NCI-H2107 treated with DMSO at 0.1 percent for 48 hours (cell line): ENCODE measurements around the gene TRMU.
A peak's percentile ranks its signal among the peaks of the same experiment; 100 is the strongest.

Source experiments
- DNase-seq: peaks from one replicate; lab custom pipeline; 2025; ENCODE audit not compliant: unreplicated experiment; lab: John Stamatoyannopoulos, UW

TRMU gene

DNA sequence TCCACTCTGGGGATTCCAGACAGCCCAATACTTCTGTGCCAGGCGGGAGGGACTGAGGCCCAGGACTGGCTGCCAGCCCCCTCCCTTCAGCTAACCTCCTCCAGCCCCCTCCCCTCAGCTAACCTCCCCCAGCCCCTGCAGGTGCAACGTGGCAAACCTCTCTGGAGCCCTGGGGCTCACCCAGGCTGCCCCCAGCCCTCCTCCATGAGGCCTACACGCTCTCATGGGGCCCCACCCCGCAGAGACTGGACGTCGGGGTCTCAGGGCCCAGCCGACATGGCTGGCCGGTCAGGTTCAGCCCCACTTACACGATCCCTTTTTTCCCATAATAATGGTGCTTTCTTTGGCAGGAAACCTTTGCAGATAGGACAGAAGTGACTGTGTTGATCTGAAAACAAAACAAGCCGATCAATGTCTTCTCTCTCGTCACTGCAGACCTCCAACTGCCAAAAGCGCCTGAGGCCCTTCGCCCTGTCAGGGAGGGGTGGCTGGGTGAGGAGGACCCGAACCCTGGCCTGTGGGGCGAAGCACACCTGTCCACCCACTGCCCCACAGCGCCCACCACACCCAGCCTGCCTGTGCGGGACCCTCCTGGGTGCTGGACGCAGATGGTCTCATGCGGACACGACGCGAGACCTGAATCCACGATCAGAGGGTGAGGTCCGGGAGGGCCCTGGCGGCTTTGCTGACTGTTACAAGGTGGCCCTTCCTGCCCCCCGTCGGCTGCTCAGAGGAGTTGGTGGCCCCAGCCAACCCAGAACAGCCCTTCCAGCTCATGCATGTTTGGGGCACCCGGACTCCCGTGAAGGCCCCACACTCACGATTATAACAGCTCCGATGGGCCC is 33.6 kb downstream of the TRMU start:
- no peak for DNase-seq

GRCh38 chr22:46369716-46370583 is 34.4 kb downstream of the TRMU start:
- no peak for DNase-seq

DNA sequence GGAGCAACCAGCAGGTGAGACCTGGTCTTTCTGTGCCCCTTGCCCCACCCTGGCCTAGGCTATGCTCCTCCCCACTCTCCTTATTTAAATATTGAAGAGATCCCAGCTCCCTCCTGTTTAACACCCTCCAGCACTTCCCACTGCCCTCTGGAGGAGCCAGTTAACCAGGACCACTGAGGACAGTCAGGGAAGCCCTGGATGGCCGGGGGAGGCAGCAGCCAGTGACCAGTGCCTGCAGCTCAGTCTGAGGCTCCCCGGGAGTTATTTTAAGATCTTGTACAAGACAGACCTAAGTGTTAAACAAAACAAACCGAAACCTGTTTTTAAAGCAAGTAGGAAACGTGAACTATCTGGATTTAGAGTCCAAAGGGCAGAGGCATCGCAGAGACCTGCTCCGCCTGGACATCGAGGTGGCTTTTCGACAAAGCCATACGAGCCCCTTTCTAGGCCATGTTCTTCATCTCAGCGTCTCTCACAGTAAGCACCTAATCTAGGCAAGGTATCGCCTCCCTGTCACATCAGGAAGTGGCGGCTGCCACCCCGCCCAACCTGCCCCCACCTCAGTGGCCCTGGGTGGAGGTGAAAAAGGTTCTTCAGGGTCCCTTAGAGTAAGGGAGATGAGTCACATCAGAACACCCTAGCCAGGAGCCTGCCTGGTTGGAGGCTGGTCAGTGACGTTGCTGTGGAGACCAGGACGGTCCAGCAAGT is 35.2 kb downstream of the TRMU start:
- no peak for DNase-seq

- DNase-seq, result no peak
These were observed 36.2 kb downstream of the TRMU start for GRCh38 chr22:46371623-46372226.

DNA sequence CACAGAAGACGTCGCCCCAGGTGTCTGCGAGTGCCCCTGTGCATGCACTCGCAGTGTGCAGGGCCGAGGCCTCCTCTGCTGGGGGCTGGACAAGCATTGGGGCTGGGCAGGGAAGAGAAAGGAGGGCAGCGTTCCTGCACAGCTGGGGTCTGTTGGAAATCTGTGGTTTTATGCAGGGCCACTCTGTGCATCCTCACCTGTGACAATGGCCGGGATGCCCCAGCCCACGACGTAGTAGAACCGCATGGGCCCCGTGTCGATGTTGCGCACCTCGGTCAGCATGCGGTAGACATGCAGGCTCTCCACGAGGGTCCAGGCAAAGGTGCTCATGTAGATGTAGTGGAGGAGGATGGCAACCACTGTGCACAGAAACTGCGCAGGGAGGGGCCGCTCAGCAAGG is 37.2 kb downstream of the TRMU start:
- DNase-seq, result no peak

GRCh38 chr22:46373159-46373558 is 37.6 kb downstream of the TRMU start:
- DNase-seq, result no peak

GRCh38 chr22:46373921-46374662 is 38.6 kb downstream of the TRMU start:
- peak; percentile 11 for DNase-seq

- DNase-seq, result no peak
These were observed 39.4 kb downstream of the TRMU start for GRCh38 chr22:46374663-46375474.

GRCh38 chr22:46376111-46376510 is 40.6 kb downstream of the TRMU start:
- no peak for DNase-seq

DNA sequence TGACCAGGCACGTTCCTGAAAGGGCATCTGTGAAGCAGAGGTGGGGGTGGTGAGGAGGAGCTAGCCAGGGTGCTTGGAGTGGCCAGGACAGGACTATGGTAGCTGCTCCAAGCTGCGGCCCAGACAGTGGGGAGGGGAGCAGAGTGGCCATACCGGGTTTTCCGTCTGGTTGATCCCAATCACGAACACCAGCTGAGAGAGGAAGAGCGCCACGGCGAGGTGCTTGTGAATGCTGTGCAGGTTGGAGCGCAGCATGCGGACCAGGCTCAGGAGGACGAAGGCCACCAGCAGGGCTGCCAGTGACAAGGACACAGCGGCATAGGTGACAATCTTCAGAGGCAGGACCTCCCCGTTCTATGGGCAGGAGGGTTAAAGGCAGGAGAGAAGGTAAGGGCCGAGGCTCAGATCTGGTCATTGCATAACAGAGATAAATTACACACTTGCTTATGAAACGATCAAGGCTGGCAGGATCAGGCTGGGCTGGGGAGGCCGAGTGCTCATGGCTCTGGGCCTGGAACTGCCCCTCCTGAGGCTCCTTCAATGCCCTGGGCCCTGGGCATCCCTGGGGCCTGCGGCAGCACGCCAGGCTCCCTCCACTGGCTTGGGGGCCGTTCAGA is 41.5 kb downstream of the TRMU start:
- no peak for DNase-seq

GRCh38 chr22:46377525-46378425 is 42.3 kb downstream of the TRMU start:
- DNase-seq, result no peak

GRCh38 chr22:46378426-46379065 is 43.0 kb downstream of the TRMU start:
- DNase-seq, result no peak

GRCh38 chr22:46379066-46379930 is 43.8 kb downstream of the TRMU start:
- no peak for DNase-seq

GRCh38 chr22:46380069-46380468 is 44.6 kb downstream of the TRMU start:
- no peak for DNase-seq

- DNase-seq, result no peak
These were observed 45.1 kb downstream of the TRMU start for GRCh38 chr22:46380581-46380980.

DNA sequence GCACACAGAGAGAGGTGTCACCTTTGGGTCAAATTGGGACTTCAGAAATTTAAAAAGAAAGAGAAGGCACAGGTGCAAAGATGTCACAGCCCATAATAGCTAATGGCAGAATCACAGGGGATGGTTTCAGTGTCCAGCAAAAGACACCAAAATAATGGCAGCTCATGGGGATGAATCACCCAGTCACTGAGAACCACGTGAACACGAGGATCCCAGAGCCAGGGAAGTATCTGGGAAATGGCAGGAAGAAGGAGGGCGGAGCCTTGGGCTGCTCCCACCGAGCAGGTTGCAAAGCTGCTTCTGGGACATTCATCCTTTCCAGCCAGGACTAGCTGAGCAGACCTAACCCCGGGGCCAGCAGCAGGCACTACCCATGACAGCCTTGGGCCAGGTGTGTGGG is 45.6 kb downstream of the TRMU start:
- no peak for DNase-seq

DNA sequence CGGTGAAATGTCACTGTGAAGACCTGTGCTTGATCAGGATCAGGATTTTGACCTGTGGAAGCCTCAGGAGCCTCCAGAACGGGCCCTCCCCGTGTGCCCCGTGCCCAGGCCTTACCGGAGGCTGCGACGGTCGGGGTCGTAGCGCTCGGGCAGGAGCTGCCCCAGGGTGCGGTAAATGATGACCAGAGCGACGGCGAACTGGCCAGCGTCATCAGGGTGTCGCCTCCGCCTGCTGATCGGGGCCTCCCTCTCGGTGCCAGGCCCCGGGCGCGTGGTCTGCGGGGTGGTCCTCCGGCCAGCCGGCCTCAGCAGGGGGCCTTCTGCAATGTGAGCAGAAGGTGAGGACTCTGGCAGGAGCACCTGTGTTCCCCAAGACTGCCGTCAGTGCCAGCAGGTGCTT is 46.2 kb downstream of the TRMU start:
- DNase-seq, result no peak
